Heart left ventricle (tissue), 13 donors: Measurements from ENCODE around the gene C16orf46.

Experiments used
- POLR2A ChIP-seq, 2 donors: fragments of 450-650 bp; IDR thresholded peaks; one replicate each; pipeline ENCODE4 v1.6.1; 2017; ENCODE audit warnings: antibody characterized with exemption in 2 of 2, mild to moderate bottlenecking in 2 of 2, moderate library complexity in 2 of 2
- TF ChIP-seq, protein P1 (sequence below), 12 donors: fragments of 200-600 bp; sonication (generic) in 4 of 12; IDR thresholded peaks; one replicate each; pipeline versions ENCODE4 v1.5.0 to v1.8.0; 2018 to 2022; ENCODE audit warnings: antibody characterized with exemption in 12 of 12, mild to moderate bottlenecking in 5 of 12
- donor health status: ischemic (EF 13 %, LVEDD 7.1; RV severe dilation, severe dysfunction).
- donor health status: DM: no; HTN: yes; CAD: no.
- donor health status: DM: no; HTN: no; CAD: no.
- donor health status: ischemic (EF 25% LVEDD 6.9; RV normal size, moderate dysfunction).
- donor health status: ischemic (EF 25% LVEDD 5.7; RV mildly dilated, moderate dysfunction).
- donor health status: ischemic (EF 35%, LVEDD 5.7; RV mildly dilated, moderate dysfunction).
- donor health status: nonischemic (EF 11% LVEDD 7.7; RV severe dilation, severe dysfunction).
- donor health status: DM: yes; HTN: yes; CAD: no.
- donor health status: PGD.
- donor health status: ischemic (EF 29% LVEDD 5.4; RV normal size, mild dysfunction).
- donor health status: nonischemic (EF 23%, LVEDD 6.1; RV moderate dilation, normal function).

DNA sequence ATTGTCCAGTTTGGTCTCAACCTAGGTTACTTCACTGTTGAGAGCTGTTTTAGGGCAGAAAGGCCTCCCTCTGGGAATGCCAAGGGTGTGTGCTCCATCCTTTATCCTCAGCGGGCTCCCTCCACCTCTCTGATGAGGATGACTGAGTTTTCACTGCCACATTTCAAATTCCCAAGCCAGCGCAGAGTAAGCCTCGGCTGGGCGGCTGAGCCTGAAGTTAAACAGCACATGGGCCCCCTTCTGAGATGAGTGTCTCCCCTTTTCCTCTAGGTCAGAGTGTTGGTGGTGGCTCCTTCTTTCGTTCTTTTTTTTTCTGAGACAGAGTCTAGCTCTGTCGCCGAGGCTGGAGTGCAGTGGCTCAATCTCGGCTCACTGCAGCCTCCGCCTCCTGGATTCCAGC is 24.7 kb upstream of the C16orf46 start:
- TF ChIP-seq, protein P1, sequence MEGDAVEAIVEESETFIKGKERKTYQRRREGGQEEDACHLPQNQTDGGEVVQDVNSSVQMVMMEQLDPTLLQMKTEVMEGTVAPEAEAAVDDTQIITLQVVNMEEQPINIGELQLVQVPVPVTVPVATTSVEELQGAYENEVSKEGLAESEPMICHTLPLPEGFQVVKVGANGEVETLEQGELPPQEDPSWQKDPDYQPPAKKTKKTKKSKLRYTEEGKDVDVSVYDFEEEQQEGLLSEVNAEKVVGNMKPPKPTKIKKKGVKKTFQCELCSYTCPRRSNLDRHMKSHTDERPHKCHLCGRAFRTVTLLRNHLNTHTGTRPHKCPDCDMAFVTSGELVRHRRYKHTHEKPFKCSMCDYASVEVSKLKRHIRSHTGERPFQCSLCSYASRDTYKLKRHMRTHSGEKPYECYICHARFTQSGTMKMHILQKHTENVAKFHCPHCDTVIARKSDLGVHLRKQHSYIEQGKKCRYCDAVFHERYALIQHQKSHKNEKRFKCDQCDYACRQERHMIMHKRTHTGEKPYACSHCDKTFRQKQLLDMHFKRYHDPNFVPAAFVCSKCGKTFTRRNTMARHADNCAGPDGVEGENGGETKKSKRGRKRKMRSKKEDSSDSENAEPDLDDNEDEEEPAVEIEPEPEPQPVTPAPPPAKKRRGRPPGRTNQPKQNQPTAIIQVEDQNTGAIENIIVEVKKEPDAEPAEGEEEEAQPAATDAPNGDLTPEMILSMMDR (IDR thresholded peaks at IDR 0.05), result no peak
- TF ChIP-seq POLR2A (IDR thresholded peaks at IDR 0.05), result no peak
